G401.6 (cell line): ENCODE results near the gene FOSB.
"Not testable (repeated sequence)": the region's sequence is repeated elsewhere in the genome, so short reads cannot be mapped to it uniquely, and the experiment has no call there.

Source experiments
- FAIRE-seq: peaks from 2 replicates; lab custom pipeline; 2012; peaks lifted over from hg19 to GRCh38; lab: Jason Lieb, UNC

FOSB gene

GRCh38 chr19:45506989-45507871 is 39.4 kb downstream of the FOSB start, which contains the start of gene VASP:
Gene VASP, plus strand, starts transcription at chr19:45507479. Its CDS starts 293 bp downstream, at chr19:45507772.
- peak; percentile 44 for FAIRE-seq

- FAIRE-seq: no peak
Observed at GRCh38 chr19:45507872-45508416, 40.1 kb downstream of the FOSB start.

DNA sequence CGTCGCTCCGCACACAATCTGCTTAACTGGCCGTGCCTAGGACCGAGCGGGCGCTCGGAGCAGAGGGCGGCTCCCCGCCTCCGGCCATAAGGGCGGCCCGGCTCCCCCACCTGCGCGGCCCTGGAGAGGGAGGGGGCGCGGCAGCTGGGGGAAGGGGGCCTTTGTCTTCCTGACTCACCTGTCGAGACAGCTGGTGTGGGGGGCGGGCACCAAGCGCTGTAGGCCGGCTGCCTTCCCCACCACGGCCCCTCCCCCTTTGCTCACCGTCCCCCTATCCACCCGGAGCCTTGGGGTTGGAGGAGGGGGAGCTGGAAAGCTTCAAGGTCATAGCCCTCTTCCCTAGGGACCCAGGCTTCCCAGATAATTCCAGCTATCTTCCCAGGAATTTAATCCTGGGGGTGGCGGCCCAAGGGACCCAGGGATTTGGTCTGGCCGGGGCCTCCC is 40.6 kb downstream of the FOSB start:
- no peak for FAIRE-seq

- no peak for FAIRE-seq
Observed at GRCh38 chr19:45508861-45509691, 41.3 kb downstream of the FOSB start.

DNA sequence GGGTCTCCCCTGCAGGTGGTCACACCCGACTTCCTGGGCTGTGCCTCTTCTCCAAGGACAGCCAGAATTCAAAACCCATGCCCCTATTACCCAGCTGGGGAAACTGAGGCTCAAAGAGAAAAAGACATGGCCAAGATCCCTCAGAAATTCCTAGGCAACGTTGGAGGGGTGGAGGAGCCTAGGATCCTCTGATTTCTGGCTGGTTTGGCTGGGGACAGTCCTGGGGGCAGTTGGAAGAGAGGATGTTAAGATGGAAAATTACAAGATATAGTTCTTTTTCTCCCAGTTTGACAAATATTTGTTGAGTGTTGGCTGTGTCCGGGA is 41.9 kb downstream of the FOSB start:
- no peak for FAIRE-seq

DNA sequence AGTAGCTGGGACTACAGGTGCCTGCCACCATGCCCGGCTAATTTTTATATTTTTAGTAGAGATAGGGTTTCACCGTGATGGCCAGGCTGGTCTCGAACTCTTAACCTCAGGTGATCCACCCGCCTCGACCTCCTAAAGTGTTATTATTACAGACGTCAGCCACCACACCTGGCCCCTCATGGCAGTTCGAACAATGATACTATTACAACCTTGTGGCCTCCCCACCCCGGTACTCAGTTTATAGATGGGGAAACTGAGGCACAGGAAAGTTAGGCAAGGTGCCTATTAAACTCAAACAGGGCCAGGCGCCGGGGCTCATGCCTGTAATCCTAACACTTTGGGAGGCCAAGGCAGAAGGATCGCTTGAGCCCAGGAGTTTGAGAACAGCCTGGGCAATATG is 42.6 kb downstream of the FOSB start:
- FAIRE-seq: not testable (repeated sequence)

DNA sequence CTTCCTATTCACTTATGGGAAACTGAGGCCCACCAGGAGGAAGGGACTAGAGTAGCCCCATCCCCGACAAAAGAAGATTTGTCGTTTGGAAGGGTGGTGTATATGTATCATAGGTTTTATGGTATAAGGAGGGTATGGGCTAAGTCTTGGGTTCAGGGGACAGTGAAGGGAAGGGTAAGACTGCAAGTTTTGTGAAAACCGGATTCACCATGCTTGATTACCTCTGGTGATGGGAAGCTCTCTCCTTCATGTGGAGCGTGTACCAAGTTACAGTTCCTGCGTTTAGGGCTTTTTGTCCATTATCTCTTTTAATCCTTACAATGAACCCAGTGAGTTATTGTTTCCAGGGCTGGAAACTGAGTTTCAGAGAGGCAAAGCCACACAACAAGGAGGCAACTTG is 43.3 kb downstream of the FOSB start:
- FAIRE-seq: no peak

DNA sequence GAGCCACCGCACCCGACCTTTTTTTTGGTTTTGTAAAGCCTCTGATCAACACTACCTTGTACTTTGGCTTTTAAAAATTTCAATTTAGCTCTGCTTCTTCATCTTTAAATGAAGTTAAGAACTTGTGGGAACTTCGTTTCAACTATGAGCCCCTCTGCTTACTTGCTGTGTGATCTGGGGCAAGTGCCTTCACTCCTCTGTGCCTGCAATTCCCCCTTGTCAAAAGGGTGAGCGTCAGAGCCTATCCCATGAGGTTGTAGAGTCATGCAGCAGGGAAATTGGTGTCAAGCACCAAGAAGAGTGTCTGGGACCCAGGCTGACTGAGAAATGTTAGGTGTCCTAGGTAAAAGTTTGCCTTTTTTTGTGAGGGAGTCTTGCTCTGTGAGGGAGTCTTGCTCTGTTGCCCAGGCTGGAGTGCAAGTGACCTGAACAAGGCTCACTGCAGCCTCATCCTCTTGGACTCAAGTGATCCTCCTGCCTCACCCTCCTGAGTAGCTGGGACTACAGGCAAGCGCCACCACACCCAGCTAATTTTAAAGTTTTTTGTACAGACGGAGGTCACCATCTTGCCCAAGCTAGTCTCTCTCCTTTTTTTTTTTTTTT is 45.2 kb downstream of the FOSB start:
- FAIRE-seq: no peak

DNA sequence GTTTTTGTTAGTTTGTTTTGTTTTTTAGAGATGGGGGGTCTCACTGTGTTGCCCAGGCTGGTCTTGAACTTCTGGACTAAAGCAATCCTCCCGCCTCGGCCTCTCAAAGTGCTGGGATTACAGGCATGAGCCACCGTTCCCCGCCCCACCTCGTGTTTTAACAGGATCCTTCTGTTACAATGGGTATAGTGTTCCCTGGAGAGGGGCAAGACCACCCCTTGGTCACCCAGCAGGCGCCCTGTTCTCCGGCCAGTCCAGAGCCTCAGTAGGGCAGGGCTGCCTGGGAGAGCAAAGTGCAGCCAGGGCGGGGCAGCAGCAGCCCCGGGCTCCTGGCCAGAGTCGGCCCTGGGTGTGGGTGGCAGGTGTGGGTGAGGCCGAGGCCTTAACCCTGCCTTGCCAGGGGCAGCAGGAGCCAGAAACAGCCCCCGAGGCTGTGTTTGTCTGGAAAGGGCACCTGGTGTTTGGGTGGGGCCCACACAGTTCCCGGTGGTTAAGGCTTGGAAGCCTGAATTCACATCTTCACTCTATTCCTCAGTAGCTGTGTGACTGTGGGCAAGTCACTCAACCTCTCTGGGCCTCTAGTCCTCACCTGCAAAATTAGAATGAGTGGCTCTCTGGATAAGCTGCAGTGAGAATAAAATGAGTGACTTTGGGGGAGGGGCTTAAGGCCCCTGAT is 46.7 kb downstream of the FOSB start:
- FAIRE-seq: no peak

DNA sequence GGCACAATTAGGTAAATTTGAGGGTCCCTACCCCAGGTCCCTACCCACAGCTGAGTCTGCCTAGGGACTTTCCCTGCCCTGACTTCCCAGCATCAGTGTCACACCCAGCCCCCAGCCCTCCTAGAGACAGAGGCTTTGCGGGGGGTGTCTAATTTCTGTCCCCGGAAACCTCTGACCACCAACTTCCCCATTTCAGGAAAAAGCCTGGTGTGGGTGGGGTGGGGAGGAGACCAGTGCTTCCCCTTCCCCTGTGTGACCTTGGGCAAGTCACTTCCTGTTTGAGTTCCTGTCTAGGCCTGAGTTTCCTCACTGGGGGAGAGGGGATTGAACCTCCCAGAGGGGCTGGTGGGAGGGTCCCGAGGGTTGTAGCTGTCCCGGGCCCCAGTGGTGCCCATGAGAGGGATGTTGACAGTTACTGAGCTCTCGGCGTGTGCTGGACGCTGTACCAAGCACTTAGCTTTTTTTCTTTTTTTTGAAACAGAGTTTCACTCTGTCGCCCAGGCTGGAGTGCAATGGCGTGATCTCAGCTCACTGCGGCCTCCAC is 47.4 kb downstream of the FOSB start:
- FAIRE-seq: no peak

GRCh38 chr19:45515807-45516401 is 48.1 kb downstream of the FOSB start:
- no peak for FAIRE-seq

DNA sequence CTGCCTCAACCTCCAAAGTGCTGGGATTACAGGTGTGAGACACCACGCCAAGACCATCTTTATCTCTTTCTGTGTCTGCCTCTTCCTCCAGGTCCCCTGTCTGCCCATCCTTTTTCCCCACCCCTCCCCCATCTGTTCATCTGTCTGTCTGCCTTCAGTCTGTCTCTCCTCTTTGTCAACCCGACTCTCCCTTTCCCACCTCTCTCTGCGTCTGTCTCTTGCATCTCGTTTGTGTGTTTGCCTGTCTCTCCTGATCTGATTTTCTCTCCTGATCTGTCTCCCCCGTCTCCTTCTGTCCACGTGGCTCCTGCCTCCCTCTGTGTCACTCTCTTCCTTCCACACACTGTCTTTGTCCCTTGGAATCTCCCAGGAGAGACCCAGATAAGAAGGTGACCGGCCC is 49.4 kb downstream of the FOSB start:
- FAIRE-seq: no peak

DNA sequence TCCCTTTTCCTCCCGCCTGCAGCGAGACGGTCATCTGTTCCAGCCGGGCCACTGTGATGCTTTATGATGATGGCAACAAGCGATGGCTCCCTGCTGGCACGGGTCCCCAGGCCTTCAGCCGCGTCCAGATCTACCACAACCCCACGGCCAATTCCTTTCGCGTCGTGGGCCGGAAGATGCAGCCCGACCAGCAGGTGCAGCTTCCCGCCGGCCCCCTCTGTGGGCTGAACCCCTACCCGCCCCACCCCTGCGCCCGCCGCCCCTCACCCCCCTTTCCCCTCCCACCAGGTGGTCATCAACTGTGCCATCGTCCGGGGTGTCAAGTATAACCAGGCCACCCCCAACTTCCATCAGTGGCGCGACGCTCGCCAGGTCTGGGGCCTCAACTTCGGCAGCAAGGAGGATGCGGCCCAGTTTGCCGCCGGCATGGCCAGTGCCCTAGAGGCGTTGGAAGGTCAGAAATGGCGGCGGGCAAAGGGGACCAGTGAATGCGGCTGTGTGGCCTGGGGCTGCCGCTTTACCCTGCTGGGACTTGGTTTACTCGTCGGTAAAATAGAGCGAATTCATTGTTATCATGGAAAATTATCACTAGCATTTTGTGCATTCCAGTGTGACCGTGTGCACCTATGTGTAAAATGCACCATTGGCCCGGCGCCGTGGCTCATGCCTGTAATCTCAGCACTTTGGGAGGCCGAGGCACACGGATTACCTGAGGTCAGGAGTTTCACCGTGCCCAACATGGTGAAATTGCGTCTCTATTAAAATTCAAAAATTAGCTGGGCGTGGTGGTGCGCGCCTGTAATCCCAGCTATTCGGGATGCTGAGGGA is 50.1 kb downstream of the FOSB start:
- no peak for FAIRE-seq

DNA sequence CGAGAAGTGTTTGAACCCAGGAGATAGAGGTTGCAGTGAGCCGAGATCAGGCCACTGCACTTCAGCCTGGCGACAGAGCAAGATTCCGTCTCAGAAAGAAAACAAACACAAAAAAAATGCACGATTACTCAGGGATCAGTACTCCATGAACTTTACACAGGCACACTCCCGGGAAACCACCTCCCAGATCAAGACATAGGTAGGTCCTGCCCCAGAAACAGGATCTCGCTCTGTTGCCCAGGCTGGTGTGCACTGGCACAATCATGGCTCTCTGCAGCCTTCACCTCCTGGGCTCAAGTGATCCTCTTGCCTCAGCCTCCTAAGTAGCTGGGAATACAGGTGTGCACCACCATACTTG is 50.7 kb downstream of the FOSB start:
- no peak for FAIRE-seq

DNA sequence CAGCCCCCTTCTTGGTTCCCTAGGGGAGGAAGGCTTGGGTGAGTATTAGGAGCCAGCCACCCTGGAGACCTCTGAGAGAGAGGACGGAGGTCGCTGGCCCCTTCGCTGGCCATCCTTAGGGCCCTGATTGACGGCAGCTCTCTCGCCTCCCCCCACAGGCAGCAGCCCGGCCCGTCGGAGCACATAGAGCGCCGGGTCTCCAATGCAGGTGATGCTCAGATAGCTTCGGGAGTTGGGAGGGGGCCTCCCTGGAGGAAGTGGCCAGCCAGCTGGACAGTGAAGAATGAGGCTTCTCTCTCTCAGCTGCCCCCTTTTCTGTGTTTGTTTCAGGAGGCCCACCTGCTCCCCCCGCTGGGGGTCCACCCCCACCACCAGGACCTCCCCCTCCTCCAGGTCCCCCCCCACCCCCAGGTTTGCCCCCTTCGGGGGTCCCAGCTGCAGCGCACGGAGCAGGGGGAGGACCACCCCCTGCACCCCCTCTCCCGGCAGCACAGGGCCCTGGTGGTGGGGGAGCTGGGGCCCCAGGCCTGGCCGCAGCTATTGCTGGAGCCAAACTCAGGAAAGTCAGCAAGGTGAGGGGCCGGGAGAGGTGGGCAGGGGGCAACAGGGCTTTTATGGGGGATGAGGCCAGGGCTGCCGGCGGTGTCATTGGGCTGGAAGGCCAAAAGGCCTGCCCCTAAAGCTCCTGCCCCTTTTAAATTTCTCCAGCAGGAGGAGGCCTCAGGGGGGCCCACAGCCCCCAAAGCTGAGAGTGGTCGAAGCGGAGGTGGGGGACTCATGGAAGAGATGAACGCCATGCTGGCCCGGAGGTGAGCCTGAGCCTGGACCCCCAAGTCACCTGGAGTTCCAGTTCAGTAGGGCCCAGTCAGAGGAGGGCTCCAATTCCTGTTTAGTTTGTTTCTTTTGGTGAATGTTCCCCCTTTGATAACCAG is 54.5 kb downstream of the FOSB start:
- FAIRE-seq: no peak

DNA sequence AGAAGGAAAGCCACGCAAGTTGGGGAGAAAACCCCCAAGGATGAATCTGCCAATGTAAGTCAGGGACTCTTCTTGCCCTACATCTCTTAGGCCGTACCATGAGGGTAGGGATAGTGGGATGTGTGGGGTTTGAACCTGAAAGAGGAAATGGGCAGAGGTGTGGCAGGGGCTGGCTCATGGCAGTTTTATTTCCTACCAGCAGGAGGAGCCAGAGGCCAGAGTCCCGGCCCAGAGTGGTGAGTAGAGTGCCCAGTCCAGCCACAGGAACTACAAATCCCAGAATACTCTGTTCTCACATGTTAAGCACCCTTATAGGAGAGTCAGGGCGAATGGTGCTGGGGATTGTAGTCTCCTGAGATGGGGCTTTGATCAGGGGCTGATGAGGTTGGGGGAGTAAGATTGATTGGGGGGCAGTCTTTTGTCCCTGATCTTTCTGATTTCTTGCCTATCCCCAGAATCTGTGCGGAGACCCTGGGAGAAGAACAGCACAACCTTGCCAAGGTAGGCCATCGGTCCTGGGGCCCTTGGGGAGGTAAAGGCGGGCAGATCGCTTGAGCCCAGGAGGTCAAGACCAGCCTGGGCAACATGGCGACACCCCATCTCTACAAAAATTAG is 56.0 kb downstream of the FOSB start:
- FAIRE-seq: peak; percentile 95

- no peak for FAIRE-seq
Observed at GRCh38 chr19:45524575-45525129, 56.9 kb downstream of the FOSB start.
